ENCODE data around the gene CAPZA2.
"Not testable (repeated sequence)": the region's sequence is repeated elsewhere in the genome, so short reads cannot be mapped to it uniquely, and the experiment has no call there.

GRCh38 chr7:116936844-116937243 lies 74.5 kb downstream of the CAPZA2 start:
- TF ChIP-seq CTCF (conservative IDR thresholded peaks at IDR 0.05; ENCODE audit: low read depth in 2 of 2); EZH2phosphoT487 (IDR thresholded peaks at IDR 0.05; ENCODE audit: unreplicated experiment); POLR2AphosphoS5 (IDR thresholded peaks at IDR 0.05; ENCODE audit: low read depth); EZH2 (IDR thresholded peaks at IDR 0.05; ENCODE audit: low read depth, unreplicated experiment); JUNB (IDR thresholded peaks at IDR 0.05; ENCODE audit: unreplicated experiment); STAT1 (IDR thresholded peaks at IDR 0.05; ENCODE audit: unreplicated experiment): not testable (repeated sequence)
- TF ChIP-seq, protein P1, sequence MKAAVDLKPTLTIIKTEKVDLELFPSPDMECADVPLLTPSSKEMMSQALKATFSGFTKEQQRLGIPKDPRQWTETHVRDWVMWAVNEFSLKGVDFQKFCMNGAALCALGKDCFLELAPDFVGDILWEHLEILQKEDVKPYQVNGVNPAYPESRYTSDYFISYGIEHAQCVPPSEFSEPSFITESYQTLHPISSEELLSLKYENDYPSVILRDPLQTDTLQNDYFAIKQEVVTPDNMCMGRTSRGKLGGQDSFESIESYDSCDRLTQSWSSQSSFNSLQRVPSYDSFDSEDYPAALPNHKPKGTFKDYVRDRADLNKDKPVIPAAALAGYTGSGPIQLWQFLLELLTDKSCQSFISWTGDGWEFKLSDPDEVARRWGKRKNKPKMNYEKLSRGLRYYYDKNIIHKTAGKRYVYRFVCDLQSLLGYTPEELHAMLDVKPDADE (IDR thresholded peaks at IDR 0.05) = not testable (repeated sequence)
- TF ChIP-seq, protein P2, sequence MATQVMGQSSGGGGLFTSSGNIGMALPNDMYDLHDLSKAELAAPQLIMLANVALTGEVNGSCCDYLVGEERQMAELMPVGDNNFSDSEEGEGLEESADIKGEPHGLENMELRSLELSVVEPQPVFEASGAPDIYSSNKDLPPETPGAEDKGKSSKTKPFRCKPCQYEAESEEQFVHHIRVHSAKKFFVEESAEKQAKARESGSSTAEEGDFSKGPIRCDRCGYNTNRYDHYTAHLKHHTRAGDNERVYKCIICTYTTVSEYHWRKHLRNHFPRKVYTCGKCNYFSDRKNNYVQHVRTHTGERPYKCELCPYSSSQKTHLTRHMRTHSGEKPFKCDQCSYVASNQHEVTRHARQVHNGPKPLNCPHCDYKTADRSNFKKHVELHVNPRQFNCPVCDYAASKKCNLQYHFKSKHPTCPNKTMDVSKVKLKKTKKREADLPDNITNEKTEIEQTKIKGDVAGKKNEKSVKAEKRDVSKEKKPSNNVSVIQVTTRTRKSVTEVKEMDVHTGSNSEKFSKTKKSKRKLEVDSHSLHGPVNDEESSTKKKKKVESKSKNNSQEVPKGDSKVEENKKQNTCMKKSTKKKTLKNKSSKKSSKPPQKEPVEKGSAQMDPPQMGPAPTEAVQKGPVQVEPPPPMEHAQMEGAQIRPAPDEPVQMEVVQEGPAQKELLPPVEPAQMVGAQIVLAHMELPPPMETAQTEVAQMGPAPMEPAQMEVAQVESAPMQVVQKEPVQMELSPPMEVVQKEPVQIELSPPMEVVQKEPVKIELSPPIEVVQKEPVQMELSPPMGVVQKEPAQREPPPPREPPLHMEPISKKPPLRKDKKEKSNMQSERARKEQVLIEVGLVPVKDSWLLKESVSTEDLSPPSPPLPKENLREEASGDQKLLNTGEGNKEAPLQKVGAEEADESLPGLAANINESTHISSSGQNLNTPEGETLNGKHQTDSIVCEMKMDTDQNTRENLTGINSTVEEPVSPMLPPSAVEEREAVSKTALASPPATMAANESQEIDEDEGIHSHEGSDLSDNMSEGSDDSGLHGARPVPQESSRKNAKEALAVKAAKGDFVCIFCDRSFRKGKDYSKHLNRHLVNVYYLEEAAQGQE (IDR thresholded peaks at IDR 0.05; ENCODE audit: unreplicated experiment) = not testable (repeated sequence)

All from GM23338 (cell line).